Uterus (tissue), 2 donors: ENCODE data around the gene ABCC8.

ENCODE experiments used
- POLR2A ChIP-seq, 2 donors: fragments of 450-650 bp; IDR thresholded peaks; one replicate each; pipeline ENCODE4 v1.6.1; 2016; ENCODE audit warnings: antibody characterized with exemption in 2 of 2, mild to moderate bottlenecking in 1 of 2, moderate library complexity in 1 of 2
- TF ChIP-seq, protein P1 (sequence below), 4 experiments: fragments of 200-600 bp in 2 of 4; fragments of 450-650 bp in 2 of 4; sonication (generic) in 2 of 4; IDR thresholded peaks; one replicate each; pipeline ENCODE4 v1.5.1; 2016 to 2019; ENCODE audit warnings: antibody characterized with exemption in 4 of 4, mild to moderate bottlenecking in 2 of 4, moderate library complexity in 1 of 4

DNA sequence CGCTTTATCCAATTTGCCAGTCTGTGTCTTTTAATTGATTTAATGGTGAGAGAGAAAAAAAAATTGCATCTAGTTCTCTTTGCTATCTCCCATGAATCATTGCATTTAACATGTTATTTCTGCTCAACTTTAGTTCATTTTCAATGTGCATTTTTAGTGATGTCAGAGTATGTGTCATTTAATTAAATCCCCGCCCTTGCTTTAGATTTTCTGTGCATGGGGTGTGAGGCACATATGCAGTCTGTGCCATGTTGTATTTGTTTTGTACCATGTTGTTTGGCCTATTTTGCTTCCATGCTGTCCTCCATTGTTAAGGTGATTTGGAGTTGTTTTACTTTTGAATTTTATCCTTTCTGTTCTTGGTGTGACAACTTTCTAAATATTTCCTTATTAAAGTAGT, 133.4 kb downstream of the ABCC8 start:
- no peak for TF ChIP-seq POLR2A (IDR thresholded peaks at IDR 0.05)
- TF ChIP-seq, protein P1, sequence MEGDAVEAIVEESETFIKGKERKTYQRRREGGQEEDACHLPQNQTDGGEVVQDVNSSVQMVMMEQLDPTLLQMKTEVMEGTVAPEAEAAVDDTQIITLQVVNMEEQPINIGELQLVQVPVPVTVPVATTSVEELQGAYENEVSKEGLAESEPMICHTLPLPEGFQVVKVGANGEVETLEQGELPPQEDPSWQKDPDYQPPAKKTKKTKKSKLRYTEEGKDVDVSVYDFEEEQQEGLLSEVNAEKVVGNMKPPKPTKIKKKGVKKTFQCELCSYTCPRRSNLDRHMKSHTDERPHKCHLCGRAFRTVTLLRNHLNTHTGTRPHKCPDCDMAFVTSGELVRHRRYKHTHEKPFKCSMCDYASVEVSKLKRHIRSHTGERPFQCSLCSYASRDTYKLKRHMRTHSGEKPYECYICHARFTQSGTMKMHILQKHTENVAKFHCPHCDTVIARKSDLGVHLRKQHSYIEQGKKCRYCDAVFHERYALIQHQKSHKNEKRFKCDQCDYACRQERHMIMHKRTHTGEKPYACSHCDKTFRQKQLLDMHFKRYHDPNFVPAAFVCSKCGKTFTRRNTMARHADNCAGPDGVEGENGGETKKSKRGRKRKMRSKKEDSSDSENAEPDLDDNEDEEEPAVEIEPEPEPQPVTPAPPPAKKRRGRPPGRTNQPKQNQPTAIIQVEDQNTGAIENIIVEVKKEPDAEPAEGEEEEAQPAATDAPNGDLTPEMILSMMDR (IDR thresholded peaks at IDR 0.05) = no peak
